ENCODE results near the gene TEX50. TPM values are rescaled to one million over a fixed set of nuclear protein-coding genes. Genes with fewer than 3 reads are reported as not detected.
"Not testable (repeated sequence)": the region's sequence is repeated elsewhere in the genome, so short reads cannot be mapped to it uniquely, and the experiment has no call there.

The TEX50 gene
- total RNA-seq, 2 donors from 2014 or later = not detected

- intact Hi-C loops (cut with DNase I) = no loop called here
- DNase-seq = no peak
- H3K9ac ChIP-seq (ENCODE audit: low read depth in 2 of 2, low read length in 2 of 2) = no peak overlapping the region
These were observed 25.2 kb downstream of the TEX50 start for GRCh38 chr1:173660306-173660705.

GRCh38 chr1:173661271-173661670 lies 26.1 kb downstream of the TEX50 start:
- Histone ChIP-seq H3K9ac (ENCODE audit: low read depth in 2 of 2, low read length in 2 of 2) (no peak overlapping the region), H3K27ac (no peak overlapping the region), H3K4me1 (no peaks in the 10 kb centered on the region), H3K27me3 (no peaks in the 10 kb centered on the region), H3K9me3 (no peaks in the 10 kb centered on the region), H3K4me3 (no peak overlapping the region), H3K36me3 (no peaks in the 10 kb centered on the region)
- DNase-seq = no peak
- intact Hi-C loops (cut with DNase I) = no loop called here
- no peak for TF ChIP-seq CTCF (IDR thresholded peaks at IDR 0.05)

More at GRCh38 chr1:173660306-173660705, 25.2 kb downstream of the TEX50 start:
- Histone ChIP-seq H3K36me3 (no peaks in the 10 kb centered on the region), H3K27me3 (no peaks in the 10 kb centered on the region), H3K4me1 (no peaks in the 10 kb centered on the region), H3K4me3 (no peak overlapping the region), H3K9me3 (no peaks in the 10 kb centered on the region), H3K27ac (no peak overlapping the region)
- no peak for TF ChIP-seq CTCF (IDR thresholded peaks at IDR 0.05)

- Histone ChIP-seq H3K36me3 (no peaks in the 10 kb centered on the region), H3K9me3 (no peaks in the 10 kb centered on the region), H3K4me3 (no peak overlapping the region), H3K4me1 (no peaks in the 10 kb centered on the region), H3K27ac (no peak overlapping the region), H3K9ac (ENCODE audit: low read depth in 2 of 2, low read length in 2 of 2) (no peak overlapping the region), H3K27me3 (no peaks in the 10 kb centered on the region)
- TF ChIP-seq CTCF (IDR thresholded peaks at IDR 0.05) = no peak
- intact Hi-C loops (cut with DNase I) = no loop called here
- DNase-seq = no peak
These were observed 26.6 kb downstream of the TEX50 start for GRCh38 chr1:173661763-173662162.

- DNase-seq = no peak
- H3K9ac ChIP-seq (ENCODE audit: low read depth in 2 of 2, low read length in 2 of 2) = no peak overlapping the region
- H3K4me3 ChIP-seq = no peak overlapping the region
- H3K36me3 ChIP-seq = no peaks in the 10 kb centered on the region
- no peak for TF ChIP-seq CTCF (IDR thresholded peaks at IDR 0.05)
- intact Hi-C loops (cut with DNase I) = no loop called here
- no peaks in the 10 kb centered on the region for H3K27me3 ChIP-seq
- H3K27ac ChIP-seq = no peak overlapping the region
- H3K4me1 ChIP-seq = no peaks in the 10 kb centered on the region
- no peaks in the 10 kb centered on the region for H3K9me3 ChIP-seq
These were observed 28.0 kb downstream of the TEX50 start for GRCh38 chr1:173663159-173663558.

GRCh38 chr1:173666646-173667045 lies 31.5 kb downstream of the TEX50 start:
- Histone ChIP-seq H3K27ac (no peak overlapping the region), H3K27me3 (no peaks in the 10 kb centered on the region), H3K4me1 (no peaks in the 10 kb centered on the region), H3K4me3 (no peak overlapping the region), H3K9me3 (no peaks in the 10 kb centered on the region), H3K36me3 (no peaks in the 10 kb centered on the region), H3K9ac (ENCODE audit: low read depth in 2 of 2, low read length in 2 of 2) (no peak overlapping the region)
- TF ChIP-seq CTCF (IDR thresholded peaks at IDR 0.05) = no peak
- intact Hi-C loops (cut with DNase I) = no loop called here
- no peak for DNase-seq

GRCh38 chr1:173669491-173669941 lies 34.4 kb downstream of the TEX50 start, which contains the start of gene ANKRD45:
TSS of gene ANKRD45 (minus strand) at chr1:173669851. CDS start at chr1:173659418, 10,433 bp downstream.
- no peaks in the 10 kb centered on the region for H3K4me1 ChIP-seq
- no peak within 1 kb of the TSS for H3K27ac ChIP-seq
- no peaks in the 10 kb centered on the region for H3K36me3 ChIP-seq
- no peak for TF ChIP-seq CTCF (IDR thresholded peaks at IDR 0.05)
- intact Hi-C loops (cut with DNase I) = no loop called here
- no peak for DNase-seq
- no peak within 1 kb of the TSS for H3K4me3 ChIP-seq
- no peaks in the 10 kb centered on the region for H3K27me3 ChIP-seq
- H3K9me3 ChIP-seq = no peaks in the 10 kb centered on the region
- H3K9ac ChIP-seq (ENCODE audit: low read depth in 2 of 2, low read length in 2 of 2) = no peak within 1 kb of the TSS

- intact Hi-C loops (cut with DNase I); DNase-seq: not testable (repeated sequence)
These were observed 39.4 kb downstream of the TEX50 start for GRCh38 chr1:173674496-173674895.

GRCh38 chr1:173680152-173680551 lies 45.0 kb downstream of the TEX50 start:
- not testable (repeated sequence) for H3K27ac ChIP-seq

More at GRCh38 chr1:173674496-173674895, 39.4 kb downstream of the TEX50 start:
- not testable (repeated sequence) for H3K9me3 ChIP-seq; H3K27ac ChIP-seq; H3K4me3 ChIP-seq; H3K27me3 ChIP-seq; H3K9ac ChIP-seq (ENCODE audit: low read depth in 2 of 2, low read length in 2 of 2); H3K4me1 ChIP-seq; H3K36me3 ChIP-seq

More at GRCh38 chr1:173680152-173680551, 45.0 kb downstream of the TEX50 start:
- intact Hi-C loops (cut with DNase I); H3K9ac ChIP-seq (ENCODE audit: low read depth in 2 of 2, low read length in 2 of 2); H3K27me3 ChIP-seq; DNase-seq; H3K4me3 ChIP-seq; H3K4me1 ChIP-seq; H3K36me3 ChIP-seq; H3K9me3 ChIP-seq: not testable (repeated sequence)
